ENCODE data around the gene OST4. TPM values are rescaled to one million over a fixed set of nuclear protein-coding genes. Genes with fewer than 3 reads are reported as not detected.

The OST4 gene
- total and polyA plus RNA-seq, 10 of the 15 experiments (the other 5 are each of a cell fraction or from before 2014, with no cell fraction given): 270 to 1,543 (median 523) TPM

DNA sequence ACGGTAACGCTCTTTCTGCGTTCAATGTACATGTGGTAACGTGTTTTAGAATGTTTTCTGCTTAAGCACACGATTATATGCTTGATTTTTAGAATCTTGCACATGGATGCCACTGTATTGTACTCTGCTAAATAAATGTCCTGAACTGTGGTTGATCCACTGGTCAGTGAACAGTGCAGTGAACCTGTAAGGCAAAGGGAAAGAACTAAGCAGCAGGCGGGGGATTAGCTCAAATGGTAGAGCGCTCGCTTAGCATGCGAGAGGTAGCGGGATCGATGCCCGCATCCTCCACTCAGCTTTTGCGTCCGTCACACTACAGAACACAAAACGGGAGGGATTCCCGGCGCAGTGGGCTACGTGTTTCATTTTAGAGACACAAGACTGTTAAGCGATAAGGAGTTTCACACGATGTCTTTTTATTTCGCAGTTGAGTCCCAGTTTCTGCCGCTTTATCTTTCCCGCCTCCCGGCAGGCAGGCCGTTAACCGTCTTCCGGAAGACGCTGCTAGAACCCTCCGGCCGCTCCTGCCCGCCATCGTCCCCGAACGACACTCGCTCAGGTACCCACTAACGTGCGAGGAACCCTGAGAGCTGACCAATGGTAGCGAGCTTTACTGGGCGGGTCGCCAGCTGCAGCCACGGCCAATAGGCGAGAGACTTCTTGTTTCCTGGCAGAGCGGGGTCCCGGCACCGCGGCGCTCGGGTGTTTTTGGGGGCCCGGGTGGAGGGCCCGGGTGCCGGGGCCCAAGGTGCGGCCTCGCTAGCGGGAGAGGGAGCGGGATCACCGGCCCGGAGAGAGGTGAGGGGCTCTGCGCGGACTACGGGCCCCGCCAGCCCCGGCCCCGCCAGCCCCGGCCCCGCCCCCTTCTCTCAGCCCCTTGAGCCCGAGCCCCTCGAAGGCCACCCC lies 20.2 kb downstream of the OST4 start, which contains the start of gene AGBL5 (continued):
- TF ChIP-seq PKNOX1 (IDR thresholded peaks at IDR 0.05) (peak; percentile 73), ZNF24 (IDR thresholded peaks at IDR 0.05) (peak; percentile 99), KLF5 (IDR thresholded peaks at IDR 0.05; ENCODE audit: partially characterized antibody) (peak; percentile 88), MEF2B (IDR thresholded peaks at IDR 0.05; ENCODE audit: partially characterized antibody, poor library complexity, severe bottlenecking) (no peak), POLR2AphosphoS2 (IDR thresholded peaks at IDR 0.05; ENCODE audit: low read depth, low read length) (peak; percentile 66), WRNIP1 (IDR thresholded peaks at IDR 0.05; ENCODE audit: borderline replicate concordance, low read depth, low read length) (peak; percentile 98; the same call in 1 of the 2 replicates), SMARCA5 (IDR thresholded peaks at IDR 0.05) (peak; percentile 92), YY1 (IDR thresholded peaks at IDR 0.05; ENCODE audit: low read depth, low read length) (peak; percentile 91), TBL1XR1 (IDR thresholded peaks at IDR 0.05; ENCODE audit: low read depth, low read length) (peak; percentile 67), FOXK2 (IDR thresholded peaks at IDR 0.05) (peak; percentile 43), NR2C1 (IDR thresholded peaks at IDR 0.05) (no peak), SPI1 (IDR thresholded peaks at IDR 0.05; ENCODE audit: borderline replicate concordance, insufficient read depth, low read depth, low read length) (peak; percentile 8; the same call in 1 of the 2 replicates), YBX1 (IDR thresholded peaks at IDR 0.05) (no peak), FOXM1 (IDR thresholded peaks at IDR 0.05; ENCODE audit: low read depth, low read length) (0 out of 2 replicates have a peak, but pooled peaks have one; percentile 48), ZNF384 (IDR thresholded peaks at IDR 0.05; ENCODE audit: borderline replicate concordance, low read depth, low read length) (no peak), SUZ12 (IDR thresholded peaks at IDR 0.05; ENCODE audit: unreplicated experiment) (no peak), POLR2A (IDR thresholded peaks at IDR 0.05; ENCODE audit: low read depth, low read length) (peak; percentile 89), CREM (IDR thresholded peaks at IDR 0.05; ENCODE audit: low read depth) (peak; percentile 41; the same call in 1 of the 2 replicates), GATAD2B (conservative IDR thresholded peaks at IDR 0.05; ENCODE audit: low read depth) (peak; percentile 45; the same call in 1 of the 2 replicates), GABPA (IDR thresholded peaks at IDR 0.05; ENCODE audit: low read depth) (peak; percentile 25; the same call in 1 of the 2 replicates), E2F4 (IDR thresholded peaks at IDR 0.05; ENCODE audit: low read depth, low read length) (0 out of 2 replicates have a peak, but pooled peaks have one; percentile 66), SREBF2 (IDR thresholded peaks at IDR 0.05; ENCODE audit: low read length) (peak; percentile 92), ZNF207 (IDR thresholded peaks at IDR 0.05; ENCODE audit: borderline replicate concordance) (peak; percentile 93), SRF (IDR thresholded peaks at IDR 0.05; ENCODE audit: low read depth in 2 of 2, low read length in 2 of 2) (0 out of 4 replicates have a peak, but pooled peaks of 1 of the 2 experiments have one; percentile 1)
- TF ChIP-seq, protein P1, sequence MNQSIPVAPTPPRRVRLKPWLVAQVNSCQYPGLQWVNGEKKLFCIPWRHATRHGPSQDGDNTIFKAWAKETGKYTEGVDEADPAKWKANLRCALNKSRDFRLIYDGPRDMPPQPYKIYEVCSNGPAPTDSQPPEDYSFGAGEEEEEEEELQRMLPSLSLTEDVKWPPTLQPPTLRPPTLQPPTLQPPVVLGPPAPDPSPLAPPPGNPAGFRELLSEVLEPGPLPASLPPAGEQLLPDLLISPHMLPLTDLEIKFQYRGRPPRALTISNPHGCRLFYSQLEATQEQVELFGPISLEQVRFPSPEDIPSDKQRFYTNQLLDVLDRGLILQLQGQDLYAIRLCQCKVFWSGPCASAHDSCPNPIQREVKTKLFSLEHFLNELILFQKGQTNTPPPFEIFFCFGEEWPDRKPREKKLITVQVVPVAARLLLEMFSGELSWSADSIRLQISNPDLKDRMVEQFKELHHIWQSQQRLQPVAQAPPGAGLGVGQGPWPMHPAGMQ (IDR thresholded peaks at IDR 0.05; ENCODE audit: borderline replicate concordance): no peak
- TF ChIP-seq, protein P2, sequence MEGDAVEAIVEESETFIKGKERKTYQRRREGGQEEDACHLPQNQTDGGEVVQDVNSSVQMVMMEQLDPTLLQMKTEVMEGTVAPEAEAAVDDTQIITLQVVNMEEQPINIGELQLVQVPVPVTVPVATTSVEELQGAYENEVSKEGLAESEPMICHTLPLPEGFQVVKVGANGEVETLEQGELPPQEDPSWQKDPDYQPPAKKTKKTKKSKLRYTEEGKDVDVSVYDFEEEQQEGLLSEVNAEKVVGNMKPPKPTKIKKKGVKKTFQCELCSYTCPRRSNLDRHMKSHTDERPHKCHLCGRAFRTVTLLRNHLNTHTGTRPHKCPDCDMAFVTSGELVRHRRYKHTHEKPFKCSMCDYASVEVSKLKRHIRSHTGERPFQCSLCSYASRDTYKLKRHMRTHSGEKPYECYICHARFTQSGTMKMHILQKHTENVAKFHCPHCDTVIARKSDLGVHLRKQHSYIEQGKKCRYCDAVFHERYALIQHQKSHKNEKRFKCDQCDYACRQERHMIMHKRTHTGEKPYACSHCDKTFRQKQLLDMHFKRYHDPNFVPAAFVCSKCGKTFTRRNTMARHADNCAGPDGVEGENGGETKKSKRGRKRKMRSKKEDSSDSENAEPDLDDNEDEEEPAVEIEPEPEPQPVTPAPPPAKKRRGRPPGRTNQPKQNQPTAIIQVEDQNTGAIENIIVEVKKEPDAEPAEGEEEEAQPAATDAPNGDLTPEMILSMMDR (IDR thresholded peaks at IDR 0.05 in 2 of 3, conservative IDR thresholded peaks at IDR 0.05 in 1 of 3; ENCODE audit: control insufficient read depth in 2 of 3, extremely low read depth in 1 of 3, insufficient read depth in 1 of 3, low read depth in 3 of 3, low read length in 3 of 3): no peak
